Measurements from ENCODE around the gene KIF14.
"Not testable (repeated sequence)": the region's sequence is repeated elsewhere in the genome, so short reads cannot be mapped to it uniquely, and the experiment has no call there.

Gene KIF14

DNA sequence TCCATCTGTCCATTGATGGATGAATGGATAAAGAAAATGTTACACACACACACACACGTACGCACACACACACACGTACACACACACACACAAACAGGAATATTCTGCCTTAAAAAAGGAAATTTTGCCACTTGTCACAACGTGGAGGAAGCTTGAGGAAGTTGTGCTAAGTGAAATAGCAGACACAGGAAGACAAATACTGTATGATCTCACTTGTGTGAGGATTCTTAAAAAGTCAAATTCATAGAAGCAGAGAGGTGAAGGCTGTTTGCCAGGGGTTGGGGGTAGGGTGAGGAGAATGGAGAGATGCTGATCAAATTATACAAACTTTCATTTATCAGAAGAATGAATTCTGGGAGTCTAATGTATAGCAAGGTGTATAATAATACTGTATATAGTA lies 73.2 kb downstream of the KIF14 start:
- Histone ChIP-seq H3K27me3 (ENCODE audit: low read depth) (no peaks in the 10 kb centered on the region), H3K4me3 (no peak overlapping the region), H3K9me3 (no peaks in the 10 kb centered on the region), H3K36me3 (replicated peaks) (no peaks in the 10 kb centered on the region), H3K4me1 (no peaks in the 10 kb centered on the region)
- no peak for DNase-seq (ENCODE audit: low spot score in 2 of 2)
- in situ Hi-C loops (cut with MboI; ENCODE audit: low sequenced_read_pairs) = no loop called here

DNA sequence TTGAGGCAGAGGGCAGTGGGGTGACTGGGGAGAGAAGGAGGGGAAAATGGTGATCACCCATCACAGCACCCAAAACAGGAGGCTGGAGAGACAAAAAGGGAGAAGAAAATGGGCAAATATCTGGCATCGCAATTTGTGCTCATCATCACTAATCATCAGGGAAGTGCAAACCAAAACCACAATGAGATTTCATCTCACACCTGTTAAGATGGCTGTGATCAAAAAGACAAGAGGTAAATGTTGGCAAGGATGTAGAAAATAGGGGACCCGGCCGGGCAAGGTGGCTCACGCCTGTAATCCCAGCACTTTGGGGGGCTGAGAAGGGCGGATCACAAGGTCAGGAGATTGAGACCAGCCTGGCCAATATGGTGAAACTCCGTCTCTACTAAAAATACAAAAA lies 74.0 kb downstream of the KIF14 start:
- DNase-seq (ENCODE audit: low spot score in 2 of 2) = no peak
- in situ Hi-C loops (cut with MboI; ENCODE audit: low sequenced_read_pairs) = no loop called here
- Histone ChIP-seq H3K36me3 (replicated peaks) (no peaks in the 10 kb centered on the region), H3K4me3 (no peak overlapping the region), H3K4me1 (no peaks in the 10 kb centered on the region), H3K27me3 (ENCODE audit: low read depth) (no peaks in the 10 kb centered on the region), H3K9me3 (no peaks in the 10 kb centered on the region)

DNA sequence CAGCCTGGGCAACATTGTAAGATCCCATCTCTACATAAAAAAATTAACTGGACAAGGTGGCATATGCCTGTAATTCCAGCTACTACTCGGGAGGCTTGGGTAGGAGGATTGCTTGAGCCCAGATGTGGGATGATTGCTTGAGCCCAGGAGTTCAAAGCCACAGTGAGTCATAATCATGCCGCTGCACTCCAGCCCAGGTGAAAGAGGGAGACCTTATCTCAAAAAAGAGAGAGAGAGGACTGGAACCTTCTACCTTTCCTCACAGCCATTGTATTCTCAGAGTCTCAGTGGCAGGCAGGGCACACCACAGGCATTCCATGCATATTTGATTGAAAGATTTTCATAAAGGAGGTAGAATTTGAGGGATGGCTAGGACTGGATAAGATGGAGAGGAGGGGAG lies 78.4 kb downstream of the KIF14 start:
- H3K36me3 ChIP-seq (replicated peaks) = no peaks in the 10 kb centered on the region

DNA sequence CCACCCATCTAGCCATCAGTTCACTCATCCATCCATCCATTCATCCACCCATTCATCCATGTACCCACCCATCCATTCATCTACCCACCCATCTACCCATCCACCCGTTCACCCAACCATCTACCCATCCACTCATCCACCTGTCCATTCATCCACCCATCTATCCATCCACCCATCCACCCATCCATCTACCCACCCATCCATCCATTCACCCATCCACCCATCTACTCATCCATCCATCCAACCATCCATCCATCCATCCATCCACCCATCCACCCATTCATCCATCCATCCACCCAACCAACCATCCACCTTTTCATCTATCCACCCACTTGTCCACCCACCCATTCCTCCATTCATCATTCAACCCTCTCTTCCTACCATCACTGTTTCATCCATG lies 80.3 kb downstream of the KIF14 start:
- no peaks in the 10 kb centered on the region for H3K9me3 ChIP-seq
- H3K4me3 ChIP-seq = no peak overlapping the region
- in situ Hi-C loops (cut with MboI; ENCODE audit: low sequenced_read_pairs) = no loop called here
- no peaks in the 10 kb centered on the region for H3K27me3 ChIP-seq (ENCODE audit: low read depth)
- no peaks in the 10 kb centered on the region for H3K36me3 ChIP-seq (replicated peaks)
- H3K4me1 ChIP-seq = peaks cover 4% of the 10 kb centered on the region; the same call in 1 of the 2 replicates
- DNase-seq (ENCODE audit: low spot score in 2 of 2) = no peak

More for the DNA sequence above, 78.4 kb downstream of the KIF14 start:
- DNase-seq (ENCODE audit: low spot score in 2 of 2) = no peak
- no peaks in the 10 kb centered on the region for H3K9me3 ChIP-seq
- no peak overlapping the region for H3K4me3 ChIP-seq
- no peaks in the 10 kb centered on the region for H3K27me3 ChIP-seq (ENCODE audit: low read depth)
- H3K4me1 ChIP-seq = peaks cover 4% of the 10 kb centered on the region; the same call in 1 of the 2 replicates
- in situ Hi-C loops (cut with MboI; ENCODE audit: low sequenced_read_pairs) = no loop called here

DNA sequence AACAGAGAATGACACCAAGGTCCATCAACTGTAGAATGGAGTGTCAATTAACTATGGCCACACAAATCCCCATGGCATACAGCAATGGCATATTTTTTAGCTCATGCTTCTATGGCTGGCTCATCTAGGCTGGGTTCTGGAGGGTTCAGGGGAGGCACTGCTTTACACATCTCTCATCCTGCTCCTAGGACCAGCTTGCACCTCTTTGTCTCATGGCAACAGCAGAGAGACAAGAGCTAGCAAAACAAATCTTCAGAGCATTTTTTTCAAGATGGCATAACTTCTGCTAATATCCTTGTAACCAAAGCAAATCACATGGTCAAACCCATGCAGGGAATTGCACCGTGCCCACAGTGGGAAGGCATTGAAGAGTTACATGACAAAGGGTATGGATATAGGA lies 82.4 kb downstream of the KIF14 start:
- in situ Hi-C loops (cut with MboI; ENCODE audit: low sequenced_read_pairs) = no loop called here
- H3K36me3 ChIP-seq (replicated peaks) = no peaks in the 10 kb centered on the region
- no peaks in the 10 kb centered on the region for H3K27me3 ChIP-seq (ENCODE audit: low read depth)
- DNase-seq (ENCODE audit: low spot score in 2 of 2) = no peak
- peaks cover 4% of the 10 kb centered on the region; the same call in 1 of the 2 replicates for H3K4me1 ChIP-seq
- no peaks in the 10 kb centered on the region for H3K9me3 ChIP-seq
- H3K4me3 ChIP-seq = no peak overlapping the region

DNA sequence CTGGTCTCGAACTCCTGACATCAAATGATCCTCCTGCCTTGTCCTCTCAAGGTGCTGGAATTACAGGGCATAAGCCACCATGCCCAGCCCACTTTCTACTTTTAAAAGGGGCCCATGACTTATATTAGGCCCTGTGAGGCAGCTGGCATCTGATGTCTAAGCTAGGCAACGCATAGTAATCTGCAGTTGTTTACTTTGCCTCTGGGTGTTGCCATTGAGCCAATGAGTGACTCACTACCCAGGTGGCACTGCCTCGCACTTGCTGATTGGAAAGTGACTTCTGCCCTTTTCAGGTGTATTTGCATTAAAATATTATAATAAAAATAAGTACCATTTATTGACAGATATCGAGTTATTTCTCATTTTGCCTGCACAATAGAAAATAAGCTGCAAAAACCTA lies 84.9 kb downstream of the KIF14 start:
- DNase-seq (ENCODE audit: low spot score in 2 of 2) = peak in 1 of 2 experiments; percentile 22
- no peak overlapping the region for H3K4me3 ChIP-seq
- no peaks in the 10 kb centered on the region for H3K27me3 ChIP-seq (ENCODE audit: low read depth)
- no peaks in the 10 kb centered on the region for H3K36me3 ChIP-seq (replicated peaks)
- in situ Hi-C loops (cut with MboI; ENCODE audit: low sequenced_read_pairs) = no loop called here
- H3K9me3 ChIP-seq = no peaks in the 10 kb centered on the region
- H3K4me1 ChIP-seq = no peaks in the 10 kb centered on the region

DNA sequence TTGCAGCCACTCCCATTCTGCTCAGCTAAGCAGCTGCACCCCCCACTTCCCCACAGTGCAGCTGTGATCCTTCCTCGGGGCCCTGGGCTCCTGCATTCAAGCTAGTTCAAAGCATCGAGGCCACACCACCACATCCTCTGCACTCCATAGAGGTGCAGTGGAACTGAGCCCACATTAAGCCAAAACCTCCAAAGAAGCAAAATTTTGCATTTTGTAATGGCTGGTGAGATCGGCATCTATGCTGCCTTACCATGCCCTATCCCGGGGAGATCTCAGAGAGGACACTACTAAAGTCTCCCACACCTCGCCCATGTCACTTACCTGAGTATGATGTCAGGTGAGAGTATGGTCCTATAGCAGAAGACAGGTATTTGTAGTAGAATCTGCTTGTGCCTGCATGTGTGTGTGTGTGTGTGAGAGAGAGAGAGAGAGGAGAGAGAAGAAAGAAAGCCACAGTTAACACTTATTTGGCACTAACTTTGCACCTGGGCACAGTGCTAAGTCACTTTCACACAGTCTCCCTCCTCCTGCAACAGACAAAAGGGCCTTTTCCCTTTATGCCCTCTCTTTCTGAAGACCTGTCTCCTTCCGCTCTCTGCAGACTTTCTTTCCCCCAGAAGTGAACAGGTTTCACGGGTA lies 89.8 kb downstream of the KIF14 start:
- no peak overlapping the region for H3K4me3 ChIP-seq
- H3K9me3 ChIP-seq = no peaks in the 10 kb centered on the region
- no peaks in the 10 kb centered on the region for H3K36me3 ChIP-seq (replicated peaks)
- in situ Hi-C loops (cut with MboI; ENCODE audit: low sequenced_read_pairs) = no loop called here
- DNase-seq (ENCODE audit: low spot score in 2 of 2) = no peak
- no peaks in the 10 kb centered on the region for H3K27me3 ChIP-seq (ENCODE audit: low read depth)
- peaks cover 2% of the 10 kb centered on the region for H3K4me1 ChIP-seq

DNA sequence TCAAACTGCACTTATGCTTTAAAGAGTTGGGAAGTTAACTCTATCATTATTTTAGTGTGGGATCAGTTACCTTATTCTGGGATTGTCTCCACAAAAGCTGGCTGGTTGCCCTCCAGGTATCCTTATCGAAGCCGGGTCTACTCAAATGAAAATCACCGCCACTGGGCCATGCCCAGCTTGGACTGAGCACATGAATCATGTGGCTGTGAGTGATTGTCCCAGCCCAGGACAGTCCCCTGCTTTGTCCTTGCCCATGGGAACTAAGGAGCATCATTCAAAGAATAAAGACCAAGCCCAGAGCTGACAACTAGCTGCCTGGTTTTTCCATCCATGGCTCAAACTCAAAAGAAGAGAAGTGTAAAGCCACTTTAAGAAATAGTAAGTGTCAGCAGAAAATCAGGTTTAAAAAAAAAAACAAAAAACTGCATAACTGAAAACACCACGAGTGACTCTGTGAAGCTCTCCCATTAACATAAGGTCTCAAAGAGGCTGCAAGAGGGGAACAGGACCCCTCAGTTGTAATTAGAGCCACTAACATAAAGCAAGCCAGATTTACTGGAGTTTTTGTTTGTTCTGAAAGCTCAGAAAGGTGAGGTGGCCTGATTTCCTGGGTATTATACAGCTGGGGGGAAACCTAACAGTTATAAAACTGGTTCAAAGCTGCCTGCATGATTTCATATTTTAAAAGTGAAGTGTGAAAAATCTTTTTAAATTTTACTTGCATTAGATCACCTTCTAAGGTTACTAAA lies 91.5 kb downstream of the KIF14 start:
- Histone ChIP-seq H3K9me3 (no peaks in the 10 kb centered on the region), H3K27me3 (ENCODE audit: low read depth) (no peaks in the 10 kb centered on the region), H3K4me1 (peaks cover 11% of the 10 kb centered on the region), H3K4me3 (no peak overlapping the region), H3K36me3 (replicated peaks) (no peaks in the 10 kb centered on the region)
- in situ Hi-C loops (cut with MboI; ENCODE audit: low sequenced_read_pairs) = no loop called here
- no peak for DNase-seq (ENCODE audit: low spot score in 2 of 2)

DNA sequence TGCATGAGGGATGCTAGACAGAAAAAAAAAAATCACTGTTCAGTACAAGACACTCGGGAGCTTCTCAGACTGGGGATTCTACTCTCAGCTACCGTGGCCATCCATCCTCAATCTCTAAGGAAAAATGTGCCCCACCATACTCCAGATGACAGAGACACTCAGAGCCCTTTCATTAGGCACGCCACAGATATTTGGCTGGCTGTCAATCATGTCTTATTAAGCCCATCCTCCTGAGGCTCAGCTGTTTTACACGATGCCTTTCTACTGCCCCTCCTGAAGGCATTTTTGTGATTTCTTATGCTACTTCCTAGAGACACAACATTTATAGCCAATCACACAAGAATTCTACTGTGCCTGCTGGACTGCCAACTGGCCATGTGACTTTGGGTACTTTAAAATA lies 92.9 kb downstream of the KIF14 start:
- Histone ChIP-seq H3K27me3 (ENCODE audit: low read depth) (no peaks in the 10 kb centered on the region), H3K4me1 (peaks cover 11% of the 10 kb centered on the region), H3K4me3 (no peak overlapping the region), H3K9me3 (no peaks in the 10 kb centered on the region), H3K36me3 (replicated peaks) (no peaks in the 10 kb centered on the region)
- DNase-seq (ENCODE audit: low spot score in 2 of 2) = no peak
- in situ Hi-C loops (cut with MboI; ENCODE audit: low sequenced_read_pairs) = no loop called here

DNA sequence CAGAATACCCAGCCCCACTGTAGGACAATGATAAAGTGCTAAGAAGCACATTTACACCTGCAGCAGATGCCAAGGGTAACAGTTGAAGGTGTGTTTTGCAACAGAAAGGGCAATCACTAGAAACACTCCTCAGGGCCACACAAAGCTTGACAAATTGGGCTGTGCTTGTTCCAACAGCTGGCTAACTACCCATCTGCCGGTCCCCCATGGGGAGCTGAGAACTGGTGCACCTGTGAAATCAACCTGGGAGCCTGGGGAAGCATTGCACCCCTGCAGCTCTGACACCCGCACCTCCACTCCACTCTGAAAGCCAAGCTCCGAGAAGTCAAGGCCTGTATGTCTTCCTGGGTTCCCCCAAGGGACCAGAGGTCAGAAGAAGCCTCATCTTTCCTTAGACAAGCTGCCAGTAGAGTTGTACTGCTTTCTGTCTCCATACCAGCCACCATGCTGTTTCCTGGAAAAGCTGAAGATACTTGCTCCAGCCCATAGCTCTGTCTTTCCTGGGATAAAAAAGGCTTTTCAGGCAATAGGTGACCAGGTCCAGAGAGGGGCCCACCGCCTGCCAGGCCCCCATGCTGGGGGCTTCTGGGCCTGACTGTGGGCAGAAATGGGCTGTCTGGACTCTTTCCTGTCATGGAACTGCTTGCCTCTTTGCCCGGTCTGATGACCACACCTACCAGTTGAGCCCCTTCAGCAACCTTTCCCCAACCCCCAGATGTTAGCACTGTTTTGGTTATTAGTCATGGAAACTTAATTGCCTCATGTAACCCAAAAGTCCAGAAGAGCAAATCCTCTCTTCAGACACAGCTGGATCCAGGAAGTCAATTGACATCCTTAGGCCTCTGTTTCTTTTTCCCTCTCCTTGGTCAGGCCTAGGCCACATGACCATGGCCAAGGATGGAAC lies 93.6 kb downstream of the KIF14 start:
- no peak overlapping the region for H3K4me3 ChIP-seq
- H3K4me1 ChIP-seq = peaks cover 11% of the 10 kb centered on the region
- no peaks in the 10 kb centered on the region for H3K36me3 ChIP-seq (replicated peaks)
- H3K9me3 ChIP-seq = no peaks in the 10 kb centered on the region
- in situ Hi-C loops (cut with MboI; ENCODE audit: low sequenced_read_pairs) = no loop called here
- no peaks in the 10 kb centered on the region for H3K27me3 ChIP-seq (ENCODE audit: low read depth)
- no peak for DNase-seq (ENCODE audit: low spot score in 2 of 2)

DNA sequence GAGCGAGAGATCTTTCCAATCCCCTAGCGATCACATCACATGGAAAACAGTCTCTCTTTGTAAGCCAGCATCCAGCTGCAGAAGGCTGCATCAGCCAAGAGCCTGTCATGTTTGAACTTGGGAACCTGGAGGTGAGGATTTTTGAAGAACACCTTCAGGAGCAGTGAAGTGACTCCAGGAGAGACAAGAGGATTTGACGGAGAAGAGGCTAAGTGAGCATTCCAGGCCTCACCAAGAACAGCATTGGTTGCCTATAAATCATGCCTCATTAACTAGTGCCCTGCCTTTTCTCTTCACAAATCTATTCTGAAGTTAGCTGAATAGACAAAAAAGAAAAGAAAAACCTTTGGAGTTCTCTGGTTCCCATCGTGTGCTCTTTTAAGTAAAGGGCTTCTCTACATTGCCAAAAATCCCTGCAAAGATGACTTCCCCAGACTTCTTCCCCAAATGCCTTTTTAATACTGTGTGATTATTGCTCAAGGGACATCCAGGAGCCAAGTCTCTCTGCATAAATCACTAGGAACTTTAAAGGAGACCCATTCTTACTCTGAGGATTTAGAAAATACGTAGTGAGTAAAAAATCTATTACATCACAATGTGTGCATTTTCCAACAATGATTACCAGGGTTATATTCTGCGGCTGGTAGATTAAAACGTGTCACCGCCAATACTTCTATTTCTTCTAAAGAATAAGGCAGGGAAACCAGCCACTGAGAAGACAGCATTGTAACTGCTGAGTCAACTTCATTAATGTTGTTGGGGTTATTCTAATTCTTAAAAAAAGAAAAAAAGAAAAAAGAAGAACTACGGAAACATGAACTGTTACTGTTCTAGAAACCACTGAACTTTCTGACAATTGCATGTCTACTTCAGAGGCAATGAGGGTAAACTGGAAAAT lies 95.2 kb downstream of the KIF14 start:
- peak in 1 of 2 experiments; percentile 30 for DNase-seq (ENCODE audit: low spot score in 2 of 2)
- Histone ChIP-seq H3K27me3 (ENCODE audit: low read depth) (no peaks in the 10 kb centered on the region), H3K9me3 (no peaks in the 10 kb centered on the region), H3K4me1 (peaks cover 11% of the 10 kb centered on the region), H3K4me3 (no peak overlapping the region), H3K36me3 (replicated peaks) (no peaks in the 10 kb centered on the region)
- in situ Hi-C loops (cut with MboI; ENCODE audit: low sequenced_read_pairs) = no loop called here

DNA sequence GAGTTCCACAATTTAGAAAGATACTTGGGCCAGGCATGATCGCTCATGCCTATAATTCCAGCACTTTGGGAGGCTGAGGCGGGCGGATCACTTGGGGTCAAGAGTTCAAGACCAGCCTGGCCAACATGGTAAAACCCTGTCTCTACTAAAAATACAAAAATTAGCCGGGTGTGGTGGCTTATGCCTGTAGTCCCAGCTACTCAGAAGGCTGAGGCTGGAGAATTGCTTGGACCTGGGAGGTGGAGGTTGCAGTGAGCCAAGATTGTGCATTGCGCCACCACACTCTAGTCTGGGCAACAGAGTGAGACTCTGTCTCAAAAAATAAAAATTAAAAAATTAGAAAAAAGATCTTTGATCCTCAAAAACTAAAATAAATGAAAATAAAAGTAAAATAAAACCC lies 96.0 kb downstream of the KIF14 start:
- H3K4me3 ChIP-seq; DNase-seq (ENCODE audit: low spot score in 2 of 2); in situ Hi-C loops (cut with MboI; ENCODE audit: low sequenced_read_pairs); H3K27me3 ChIP-seq (ENCODE audit: low read depth); H3K36me3 ChIP-seq (replicated peaks); H3K9me3 ChIP-seq: not testable (repeated sequence)
- peaks cover 11% of the 10 kb centered on the region for H3K4me1 ChIP-seq

DNA sequence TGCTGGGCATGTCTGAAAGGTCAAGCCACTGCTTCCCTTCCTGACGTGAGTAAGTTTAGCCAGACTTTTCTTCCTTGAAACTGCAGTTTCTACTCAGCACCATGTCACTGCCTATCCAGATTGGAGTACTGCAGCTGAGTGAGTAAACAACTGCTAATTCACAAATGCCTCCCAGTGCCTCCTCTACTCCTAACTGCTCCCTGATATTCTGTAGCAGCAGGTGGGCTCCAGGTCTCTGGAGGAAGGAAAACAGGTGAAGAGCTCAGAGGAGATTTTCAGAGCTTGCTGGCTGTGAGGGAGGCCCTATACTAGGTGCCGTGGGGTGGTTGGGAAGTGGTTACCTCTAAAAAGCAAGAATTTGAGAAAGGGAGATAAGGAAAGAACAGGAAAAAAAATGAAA lies 96.5 kb downstream of the KIF14 start:
- H3K4me3 ChIP-seq = no peak overlapping the region
- H3K36me3 ChIP-seq (replicated peaks) = no peaks in the 10 kb centered on the region
- H3K4me1 ChIP-seq = peaks cover 11% of the 10 kb centered on the region
- no peak for DNase-seq (ENCODE audit: low spot score in 2 of 2)
- in situ Hi-C loops (cut with MboI; ENCODE audit: low sequenced_read_pairs) = no loop called here
- H3K9me3 ChIP-seq = no peaks in the 10 kb centered on the region
- no peaks in the 10 kb centered on the region for H3K27me3 ChIP-seq (ENCODE audit: low read depth)

Data from HAP-1 (cell line).